HepG2 (cell line): Measurements from ENCODE around the gene NDUFA8. TPM values are rescaled to one million over a fixed set of nuclear protein-coding genes. Genes with fewer than 3 reads are reported as not detected.

Experiments
- ATAC-seq: fragments of 200-7000 bp; cut with Tn5 transposase; 3 replicates; pipeline ENCODE4 v1.9.1; 2020; ENCODE audit warnings: mild to moderate bottlenecking, moderate library complexity
- BruUV-seq: library from RNA; stranded (reverse); fragments of 400-500 nt; replicated peaks from 2 replicates; lab custom pipeline; 2021; lab: Mats Ljungman, UMichigan
- CTCF ChIA-PET: fragments of 300-600 bp; formaldehyde crosslinking; extraction: SDS; loops from one replicate; lab custom pipeline; 2021; ENCODE audit warnings: low total read pairs, inconsistent platforms, low intra/inter-chr PET ratio; lab: Yijun Ruan, JAX
- POLR2A ChIA-PET: fragments of 350-600 bp; sonication (Branson Sonifier 250); formaldehyde crosslinking; loops from one replicate; lab custom pipeline; 2020; ENCODE audit warnings: antibody characterized with exemption, inconsistent platforms; lab: Yijun Ruan, JAX
- DNase-seq: peaks from one replicate; pipeline ENCODE4 v3.0.0-alpha.2; 2015; ENCODE audit warnings: low spot score
- FAIRE-seq: peaks from 3 replicates; lab custom pipeline; 2011; peaks lifted over from hg19 to GRCh38; lab: Jason Lieb, UNC
- H2AFZ ChIP-seq: one replicate; pipeline ENCODE4 v1.6.1; 2011; ENCODE audit warnings: low read length, inconsistent platforms
- H3K27ac ChIP-seq: fragments of 300-600 bp; 3 replicates; pipeline ENCODE4 v1.8.0; 2011; ENCODE audit warnings: mixed run types, mild to moderate bottlenecking, mixed read lengths, low read length, inconsistent platforms; ENCODE audit not compliant: insufficient read depth; ENCODE audit errors: extremely low read length
- H3K27me3 ChIP-seq, 2 experiments: fragments of 200-600 bp in 1 of 2; 2 replicates in 1 of 2; 3 replicates in 1 of 2; pipeline versions ENCODE4 v1.6.0 to v1.8.0; 2011; ENCODE audit warnings: low read length in 2 of 2, mild to moderate bottlenecking in 2 of 2, moderate library complexity in 2 of 2, inconsistent platforms in 1 of 2; ENCODE audit not compliant: insufficient read depth in 2 of 2, control insufficient read depth in 1 of 2
- H3K36me3 ChIP-seq, 2 experiments: fragments of 200-600 bp in 1 of 2; replicated peaks in 1 of 2; 2 replicates in 1 of 2; 3 replicates in 1 of 2; pipeline versions ENCODE4 v1.5.1 to v1.8.0; 2011; ENCODE audit warnings: low read length in 2 of 2, inconsistent platforms in 1 of 2; ENCODE audit not compliant: insufficient read depth in 2 of 2, control insufficient read depth in 1 of 2
- H3K4me1 ChIP-seq: 2 replicates; pipeline ENCODE4 v1.5.1; 2012; ENCODE audit warnings: low read length, inconsistent platforms; ENCODE audit not compliant: insufficient read depth
- H3K4me2 ChIP-seq: 2 replicates; pipeline ENCODE4 v1.6.0; 2011; ENCODE audit warnings: low read depth, low read length, inconsistent platforms
- H3K4me3 ChIP-seq, 3 experiments: fragments of 200-600 bp in 1 of 3; sonication (generic), shearing (Covaris generic) in 1 of 3; replicated peaks in 1 of 3; 2 replicates each; pipeline ENCODE4 v1.5.1; 2011 to 2016; ENCODE audit warnings: low read length in 3 of 3, inconsistent platforms in 2 of 3, low read depth in 2 of 3, mild to moderate bottlenecking in 2 of 3, control low read depth in 1 of 3, mixed read lengths in 1 of 3; ENCODE audit not compliant: insufficient read depth in 1 of 3
- H3K79me2 ChIP-seq: one replicate; pipeline ENCODE4 v1.6.1; 2011; ENCODE audit warnings: low read length, inconsistent platforms; ENCODE audit not compliant: insufficient read depth
- H3K9ac ChIP-seq: 2 replicates; pipeline ENCODE4 v1.6.0; 2011; ENCODE audit warnings: mild to moderate bottlenecking, low read depth, low read length, inconsistent platforms; ENCODE audit not compliant: insufficient read depth
- H3K9me3 ChIP-seq: 2 replicates; pipeline ENCODE4 v1.5.1; 2012; ENCODE audit warnings: mild to moderate bottlenecking, low read length
- H4K20me1 ChIP-seq: 2 replicates; pipeline ENCODE4 v1.6.0; 2011; ENCODE audit warnings: inconsistent platforms, mild to moderate bottlenecking, low read length, moderate library complexity; ENCODE audit not compliant: insufficient read depth
- MEF2D ChIP-seq: sonication (generic); formaldehyde crosslinking; IDR thresholded peaks from 2 replicates; pipeline ENCODE4 v1.5.1; 2020; ENCODE audit warnings: mild to moderate bottlenecking, missing genetic modification reagents
- NR3C1 ChIP-seq: sonication (generic); formaldehyde crosslinking; IDR thresholded peaks from 2 replicates; pipeline ENCODE4 v1.4.0; 2020; ENCODE audit warnings: missing genetic modification reagents
- SAFB2 ChIP-seq: sonication (generic); formaldehyde crosslinking; IDR thresholded peaks from 2 replicates; pipeline ENCODE4 v1.5.1; 2020; ENCODE audit warnings: missing genetic modification reagents, low read depth, mild to moderate bottlenecking, borderline replicate concordance
- WGBS: methylation state at CpG from one replicate; pipeline ENCODE4 v1.1.6; 2017; ENCODE audit warnings: low lambda C conversion rate; 5-methylcytosine and 5-hydroxymethylcytosine counted together
- in situ Hi-C: cut with HindIII; loops from 2 replicates; pipeline ENCODE4 v1.10.0; 2017; ENCODE audit warnings: low pct_unique_long_range_greater_than_20kb; ENCODE audit not compliant: extremely low pct_ligation_motif_present
- intact Hi-C: fragments of 100-400 bp; cut with micrococcal nuclease; formaldehyde crosslinking; loops from one replicate; pipeline ENCODE4 v1.10.0; 2022; ENCODE audit not compliant: unreplicated experiment
- polyA plus RNA-seq, 8 experiments: library from polyadenylated mRNA; depleted of rRNA in 3 of 8; stranded (reverse) in 7 of 8; unstranded in 1 of 8; fragments of >200 nt; fragmentation: Illumina TruSeq in 4 of 8; extraction: Trizol in 4 of 8; gene quantifications; 2 replicates each; pipeline versions ENCODE4 v1.2.1 to v1.2.3, GENCODE V29; 2011 to 2016; ENCODE audit warnings: low read depth in 4 of 8, missing spikeins in 1 of 8, mixed read lengths in 1 of 8; ENCODE audit not compliant: insufficient read depth in 1 of 8
- total RNA-seq, 5 experiments: library from RNA; depleted of rRNA; stranded (reverse); fragments of >200 nt; fragmentation: Illumina TruSeq; extraction: Trizol; gene quantifications; 2 replicates each; pipeline ENCODE4 v1.2.3, GENCODE V29; 2016; ENCODE audit warnings: low read depth in 1 of 5
- TF ChIP-seq, protein P1 (sequence below): sonication (generic); formaldehyde crosslinking; IDR thresholded peaks from 2 replicates; pipeline ENCODE4 v1.5.0; 2020; ENCODE audit warnings: missing genetic modification reagents, mild to moderate bottlenecking, borderline replicate concordance
- TF ChIP-seq, protein P2 (sequence below): sonication (generic); formaldehyde crosslinking; IDR thresholded peaks from 2 replicates; pipeline ENCODE4 v1.4.0; 2020; ENCODE audit warnings: mild to moderate bottlenecking, missing genetic modification reagents
- TF ChIP-seq, protein P3 (sequence below): sonication (generic); formaldehyde crosslinking; IDR thresholded peaks from 2 replicates; pipeline ENCODE4 v1.5.0; 2020; ENCODE audit warnings: mild to moderate bottlenecking, missing genetic modification reagents, borderline replicate concordance
- TF ChIP-seq, protein P4 (sequence below): IDR thresholded peaks from 2 replicates; pipeline ENCODE4 v1.6.1; 2012; ENCODE audit warnings: inconsistent platforms

The NDUFA8 gene
- total and polyA plus RNA-seq, 2 of the 13 experiments (the other 11 are each of a cell fraction or from before 2014, with no cell fraction given): 68.6 to 71.7 TPM

DNA sequence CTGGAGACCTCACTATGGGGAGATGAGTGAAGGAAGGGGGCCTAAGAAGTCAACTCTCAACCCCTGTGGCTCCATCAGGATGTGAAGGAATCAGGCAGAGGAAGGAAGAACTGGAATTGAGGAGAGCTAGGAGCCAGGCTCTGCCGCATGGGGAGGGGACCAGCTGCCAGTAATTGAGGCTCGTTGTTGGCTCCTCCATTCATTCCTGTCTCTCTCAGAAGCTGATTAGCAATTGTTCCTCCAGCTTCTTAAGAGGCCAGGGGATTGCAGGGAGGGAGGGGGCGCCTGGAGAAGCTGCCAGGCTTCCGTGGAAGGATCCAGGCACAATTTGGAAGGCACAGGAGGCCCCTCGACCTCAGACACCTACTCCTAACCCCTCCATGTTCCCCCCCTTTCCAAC, 46.0 kb downstream of the NDUFA8 start:
- 3% methylated on average over 5 of the region's 5 CpGs for WGBS
- peaks cover under 1% of the 10 kb centered on the region; the same call in 1 of the 2 replicates for H3K4me1 ChIP-seq
- no peak overlapping the region for H2AFZ ChIP-seq
- H3K9ac ChIP-seq: no peak overlapping the region
- ChIA-PET CTCF (no interaction called here), POLR2A (no interaction called here)
- H3K79me2 ChIP-seq: no peaks in the 10 kb centered on the region
- no peak for ATAC-seq
- BruUV-seq: no TSS peak
- no peak overlapping the region for H3K27ac ChIP-seq
- no peaks in the 10 kb centered on the region for H3K36me3 ChIP-seq
- H3K27me3 ChIP-seq: peaks cover 3 to 6% of the 10 kb centered on the region in 2 experiments; a peak in 3 of 5 replicates
- H3K9me3 ChIP-seq: no peaks in the 10 kb centered on the region
- intact Hi-C loops (no loop called here), in situ Hi-C loops (no loop called here)
- FAIRE-seq: no peak
- no peak overlapping the region for H3K4me3 ChIP-seq
- H3K4me2 ChIP-seq: no peak overlapping the region
- no peak for DNase-seq
- no peaks in the 10 kb centered on the region for H4K20me1 ChIP-seq
- TF ChIP-seq, protein P1, sequence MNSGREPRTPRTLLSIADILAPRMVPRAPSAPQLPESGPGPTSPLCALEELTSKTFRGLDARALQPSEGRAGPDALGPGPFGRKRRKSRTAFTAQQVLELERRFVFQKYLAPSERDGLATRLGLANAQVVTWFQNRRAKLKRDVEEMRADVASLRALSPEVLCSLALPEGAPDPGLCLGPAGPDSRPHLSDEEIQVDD (CRISPR knock-in tag): no peak
- TF ChIP-seq, protein P2, sequence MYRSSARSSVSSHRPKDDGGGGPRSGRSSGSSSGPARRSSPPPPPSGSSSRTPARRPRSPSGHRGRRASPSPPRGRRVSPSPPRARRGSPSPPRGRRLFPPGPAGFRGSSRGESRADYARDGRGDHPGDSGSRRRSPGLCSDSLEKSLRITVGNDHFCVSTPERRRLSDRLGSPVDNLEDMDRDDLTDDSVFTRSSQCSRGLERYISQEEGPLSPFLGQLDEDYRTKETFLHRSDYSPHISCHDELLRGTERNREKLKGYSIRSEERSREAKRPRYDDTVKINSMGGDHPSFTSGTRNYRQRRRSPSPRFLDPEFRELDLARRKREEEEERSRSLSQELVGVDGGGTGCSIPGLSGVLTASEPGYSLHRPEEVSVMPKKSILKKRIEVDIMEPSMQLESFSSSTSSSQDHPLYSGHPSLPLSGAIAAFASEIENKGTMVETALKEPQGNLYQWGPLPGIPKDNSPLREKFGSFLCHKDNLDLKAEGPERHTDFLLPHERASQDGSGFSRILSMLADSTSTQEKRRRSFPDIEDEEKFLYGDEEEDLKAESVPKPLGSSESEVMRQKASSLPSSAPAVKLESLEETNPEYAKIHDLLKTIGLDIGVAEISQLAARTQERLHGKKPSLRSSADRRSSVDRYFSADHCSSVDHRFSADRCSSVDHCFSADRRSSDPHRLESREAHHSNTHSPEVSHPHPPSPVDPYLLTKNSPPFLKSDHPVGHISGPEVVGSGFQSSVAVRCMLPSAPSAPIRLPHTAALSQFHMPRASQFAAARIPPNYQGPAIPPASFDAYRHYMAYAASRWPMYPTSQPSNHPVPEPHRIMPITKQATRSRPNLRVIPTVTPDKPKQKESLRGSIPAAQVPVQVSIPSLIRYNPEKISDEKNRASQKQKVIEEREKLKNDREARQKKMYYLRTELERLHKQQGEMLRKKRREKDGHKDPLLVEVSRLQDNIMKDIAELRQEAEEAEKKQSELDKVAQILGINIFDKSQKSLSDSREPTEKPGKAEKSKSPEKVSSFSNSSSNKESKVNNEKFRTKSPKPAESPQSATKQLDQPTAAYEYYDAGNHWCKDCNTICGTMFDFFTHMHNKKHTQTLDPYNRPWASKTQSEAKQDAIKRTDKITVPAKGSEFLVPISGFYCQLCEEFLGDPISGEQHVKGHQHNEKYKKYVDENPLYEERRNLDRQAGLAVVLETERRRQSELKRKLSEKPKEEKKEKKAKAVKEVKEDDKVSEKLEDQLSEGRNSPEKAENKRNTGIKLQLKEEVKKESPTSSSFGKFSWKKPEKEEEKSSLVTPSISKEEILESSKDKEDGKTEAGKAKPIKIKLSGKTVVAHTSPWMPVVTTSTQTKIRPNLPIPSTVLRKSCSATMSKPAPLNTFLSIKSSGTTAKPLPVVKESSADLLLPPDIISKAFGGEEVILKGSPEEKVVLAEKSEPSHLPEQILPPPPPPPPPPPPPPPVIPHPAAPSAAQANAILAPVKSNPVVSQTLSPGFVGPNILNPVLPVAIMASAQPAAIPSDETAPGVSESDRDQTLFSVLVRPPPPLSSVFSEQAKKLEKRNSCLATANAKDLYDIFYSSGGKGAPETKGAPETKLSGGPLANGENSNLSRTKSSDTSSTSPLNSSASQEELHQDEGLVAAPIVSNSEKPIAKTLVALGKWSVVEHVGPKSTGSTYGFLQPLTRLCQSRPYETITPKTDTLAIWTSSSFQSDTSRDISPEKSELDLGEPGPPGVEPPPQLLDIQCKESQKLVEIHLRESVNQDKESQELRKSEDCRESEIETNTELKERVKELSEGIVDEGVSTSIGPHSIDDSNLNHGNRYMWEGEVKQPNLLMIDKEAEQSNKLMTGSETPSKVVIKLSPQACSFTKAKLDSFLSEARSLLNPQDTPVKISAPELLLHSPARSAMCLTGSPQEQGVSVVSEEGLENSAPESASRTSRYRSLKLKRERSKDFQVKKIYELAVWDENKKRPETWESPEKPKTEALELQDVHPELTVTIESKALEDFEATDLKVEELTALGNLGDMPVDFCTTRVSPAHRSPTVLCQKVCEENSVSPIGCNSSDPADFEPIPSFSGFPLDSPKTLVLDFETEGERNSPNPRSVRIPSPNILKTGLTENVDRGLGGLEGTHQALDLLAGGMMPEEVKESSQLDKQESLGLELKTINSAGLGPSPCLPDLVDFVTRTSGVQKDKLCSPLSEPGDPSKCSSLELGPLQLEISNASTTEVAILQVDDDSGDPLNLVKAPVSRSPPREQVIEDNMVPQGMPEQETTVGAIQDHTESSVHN (CRISPR knock-in tag): no peak
- TF ChIP-seq MEF2D (no peak), SAFB2 (CRISPR knock-in tag) (no peak), NR3C1 (CRISPR knock-in tag) (no peak)
- TF ChIP-seq, protein P3, sequence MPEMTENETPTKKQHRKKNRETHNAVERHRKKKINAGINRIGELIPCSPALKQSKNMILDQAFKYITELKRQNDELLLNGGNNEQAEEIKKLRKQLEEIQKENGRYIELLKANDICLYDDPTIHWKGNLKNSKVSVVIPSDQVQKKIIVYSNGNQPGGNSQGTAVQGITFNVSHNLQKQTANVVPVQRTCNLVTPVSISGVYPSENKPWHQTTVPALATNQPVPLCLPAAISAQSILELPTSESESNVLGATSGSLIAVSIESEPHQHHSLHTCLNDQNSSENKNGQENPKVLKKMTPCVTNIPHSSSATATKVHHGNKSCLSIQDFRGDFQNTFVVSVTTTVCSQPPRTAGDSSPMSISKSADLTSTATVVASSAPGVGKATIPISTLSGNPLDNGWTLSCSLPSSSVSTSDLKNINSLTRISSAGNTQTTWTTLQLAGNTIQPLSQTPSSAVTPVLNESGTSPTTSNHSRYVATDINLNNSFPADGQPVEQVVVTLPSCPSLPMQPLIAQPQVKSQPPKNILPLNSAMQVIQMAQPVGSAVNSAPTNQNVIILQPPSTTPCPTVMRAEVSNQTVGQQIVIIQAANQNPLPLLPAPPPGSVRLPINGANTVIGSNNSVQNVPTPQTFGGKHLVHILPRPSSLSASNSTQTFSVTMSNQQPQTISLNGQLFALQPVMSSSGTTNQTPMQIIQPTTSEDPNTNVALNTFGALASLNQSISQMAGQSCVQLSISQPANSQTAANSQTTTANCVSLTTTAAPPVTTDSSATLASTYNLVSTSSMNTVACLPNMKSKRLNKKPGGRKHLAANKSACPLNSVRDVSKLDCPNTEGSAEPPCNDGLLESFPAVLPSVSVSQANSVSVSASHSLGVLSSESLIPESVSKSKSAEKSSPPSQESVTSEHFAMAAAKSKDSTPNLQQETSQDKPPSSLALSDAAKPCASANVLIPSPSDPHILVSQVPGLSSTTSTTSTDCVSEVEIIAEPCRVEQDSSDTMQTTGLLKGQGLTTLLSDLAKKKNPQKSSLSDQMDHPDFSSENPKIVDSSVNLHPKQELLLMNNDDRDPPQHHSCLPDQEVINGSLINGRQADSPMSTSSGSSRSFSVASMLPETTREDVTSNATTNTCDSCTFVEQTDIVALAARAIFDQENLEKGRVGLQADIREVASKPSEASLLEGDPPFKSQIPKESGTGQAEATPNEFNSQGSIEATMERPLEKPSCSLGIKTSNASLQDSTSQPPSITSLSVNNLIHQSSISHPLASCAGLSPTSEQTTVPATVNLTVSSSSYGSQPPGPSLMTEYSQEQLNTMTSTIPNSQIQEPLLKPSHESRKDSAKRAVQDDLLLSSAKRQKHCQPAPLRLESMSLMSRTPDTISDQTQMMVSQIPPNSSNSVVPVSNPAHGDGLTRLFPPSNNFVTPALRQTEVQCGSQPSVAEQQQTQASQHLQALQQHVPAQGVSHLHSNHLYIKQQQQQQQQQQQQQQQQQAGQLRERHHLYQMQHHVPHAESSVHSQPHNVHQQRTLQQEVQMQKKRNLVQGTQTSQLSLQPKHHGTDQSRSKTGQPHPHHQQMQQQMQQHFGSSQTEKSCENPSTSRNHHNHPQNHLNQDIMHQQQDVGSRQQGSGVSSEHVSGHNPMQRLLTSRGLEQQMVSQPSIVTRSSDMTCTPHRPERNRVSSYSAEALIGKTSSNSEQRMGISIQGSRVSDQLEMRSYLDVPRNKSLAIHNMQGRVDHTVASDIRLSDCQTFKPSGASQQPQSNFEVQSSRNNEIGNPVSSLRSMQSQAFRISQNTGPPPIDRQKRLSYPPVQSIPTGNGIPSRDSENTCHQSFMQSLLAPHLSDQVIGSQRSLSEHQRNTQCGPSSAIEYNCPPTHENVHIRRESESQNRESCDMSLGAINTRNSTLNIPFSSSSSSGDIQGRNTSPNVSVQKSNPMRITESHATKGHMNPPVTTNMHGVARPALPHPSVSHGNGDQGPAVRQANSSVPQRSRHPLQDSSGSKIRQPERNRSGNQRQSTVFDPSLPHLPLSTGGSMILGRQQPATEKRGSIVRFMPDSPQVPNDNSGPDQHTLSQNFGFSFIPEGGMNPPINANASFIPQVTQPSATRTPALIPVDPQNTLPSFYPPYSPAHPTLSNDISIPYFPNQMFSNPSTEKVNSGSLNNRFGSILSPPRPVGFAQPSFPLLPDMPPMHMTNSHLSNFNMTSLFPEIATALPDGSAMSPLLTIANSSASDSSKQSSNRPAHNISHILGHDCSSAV (CRISPR knock-in tag): no peak
- TF ChIP-seq, protein P4, sequence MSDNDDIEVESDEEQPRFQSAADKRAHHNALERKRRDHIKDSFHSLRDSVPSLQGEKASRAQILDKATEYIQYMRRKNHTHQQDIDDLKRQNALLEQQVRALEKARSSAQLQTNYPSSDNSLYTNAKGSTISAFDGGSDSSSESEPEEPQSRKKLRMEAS: no peak
